Choroid plexus epithelial cell (primary cell): ENCODE results near the gene PLB1.

ENCODE experiments used
- DNase-seq: peaks from one replicate; pipeline ENCODE4 v3.0.0-alpha.2; 2010; ENCODE audit warnings: low read depth
- H3K4me3 ChIP-seq: 2 replicates; pipeline ENCODE4 v1.5.1; 2011; ENCODE audit warnings: low read depth, mild to moderate bottlenecking, control low read depth, low read length, moderate library complexity
- TF ChIP-seq, protein P1 (sequence below): conservative IDR thresholded peaks from 2 replicates; pipeline ENCODE4 v1.5.1; 2011; ENCODE audit warnings: low read depth, mild to moderate bottlenecking, control low read depth, inconsistent platforms, low read length, moderate library complexity

PLB1 gene

DNA sequence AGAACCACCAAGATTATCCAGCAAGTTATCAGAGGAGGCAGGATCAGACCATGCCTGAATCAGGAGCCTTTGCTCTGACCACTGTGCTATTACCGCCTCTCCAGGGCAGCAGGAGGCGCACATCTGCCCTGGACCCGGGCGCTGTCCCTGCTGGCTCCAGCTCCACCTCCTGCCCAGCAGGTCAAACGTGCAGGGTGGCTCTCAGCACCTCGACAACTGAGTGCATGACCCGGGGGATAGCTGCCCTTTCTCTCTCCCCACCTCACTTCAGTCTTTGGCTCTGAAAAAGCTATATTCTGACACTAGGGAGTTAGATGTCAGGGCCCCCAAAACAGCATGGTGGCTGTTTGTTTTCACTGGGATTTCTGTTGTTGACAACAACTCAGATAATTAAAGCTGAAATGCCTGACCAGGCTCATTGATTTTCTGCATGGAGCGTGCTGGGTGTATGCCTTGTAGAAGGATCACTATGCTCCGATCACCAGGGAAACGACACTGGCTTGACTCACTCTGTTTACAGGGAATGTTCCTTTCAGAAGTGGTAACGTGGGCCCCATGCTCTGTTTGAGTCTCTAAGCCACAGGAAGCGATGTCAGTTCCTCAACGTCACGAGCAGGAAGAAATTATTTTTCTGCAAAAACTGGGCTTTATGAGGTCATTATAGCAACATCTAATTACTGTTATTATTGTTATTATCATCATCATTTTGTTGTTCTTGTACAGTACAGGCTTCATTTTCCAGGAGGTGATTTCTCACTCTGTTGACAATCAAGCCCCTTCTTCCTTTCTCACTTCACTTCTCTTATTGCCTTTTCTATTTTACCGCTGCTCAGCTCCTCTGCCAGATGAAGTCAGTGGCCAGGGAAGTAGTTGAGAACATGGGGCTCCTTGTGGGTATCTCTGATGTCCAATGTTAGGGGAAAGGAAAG is 125.6 kb downstream of the PLB1 start:
- peak; percentile 99 for DNase-seq
- no peak overlapping the region for H3K4me3 ChIP-seq
- TF ChIP-seq, protein P1, sequence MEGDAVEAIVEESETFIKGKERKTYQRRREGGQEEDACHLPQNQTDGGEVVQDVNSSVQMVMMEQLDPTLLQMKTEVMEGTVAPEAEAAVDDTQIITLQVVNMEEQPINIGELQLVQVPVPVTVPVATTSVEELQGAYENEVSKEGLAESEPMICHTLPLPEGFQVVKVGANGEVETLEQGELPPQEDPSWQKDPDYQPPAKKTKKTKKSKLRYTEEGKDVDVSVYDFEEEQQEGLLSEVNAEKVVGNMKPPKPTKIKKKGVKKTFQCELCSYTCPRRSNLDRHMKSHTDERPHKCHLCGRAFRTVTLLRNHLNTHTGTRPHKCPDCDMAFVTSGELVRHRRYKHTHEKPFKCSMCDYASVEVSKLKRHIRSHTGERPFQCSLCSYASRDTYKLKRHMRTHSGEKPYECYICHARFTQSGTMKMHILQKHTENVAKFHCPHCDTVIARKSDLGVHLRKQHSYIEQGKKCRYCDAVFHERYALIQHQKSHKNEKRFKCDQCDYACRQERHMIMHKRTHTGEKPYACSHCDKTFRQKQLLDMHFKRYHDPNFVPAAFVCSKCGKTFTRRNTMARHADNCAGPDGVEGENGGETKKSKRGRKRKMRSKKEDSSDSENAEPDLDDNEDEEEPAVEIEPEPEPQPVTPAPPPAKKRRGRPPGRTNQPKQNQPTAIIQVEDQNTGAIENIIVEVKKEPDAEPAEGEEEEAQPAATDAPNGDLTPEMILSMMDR = peak; percentile 68

DNA sequence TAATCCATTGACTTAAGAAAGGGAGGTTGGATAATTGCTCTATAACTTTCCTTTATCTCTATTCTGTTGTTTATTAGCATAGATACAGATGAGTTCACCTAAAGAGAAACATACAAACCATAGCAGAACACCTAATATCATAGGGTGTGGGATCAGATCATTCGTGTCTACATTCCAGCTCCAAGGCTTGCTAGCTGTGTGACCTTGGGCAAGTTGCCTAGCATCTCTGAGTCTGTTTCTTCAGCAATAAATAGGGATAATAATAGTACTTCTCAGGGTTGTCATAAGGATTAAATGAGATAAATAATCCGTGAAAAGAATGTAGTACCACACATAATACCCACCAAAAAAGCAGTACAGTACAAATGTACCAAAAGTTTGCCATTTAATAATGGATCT is 126.2 kb downstream of the PLB1 start:
- DNase-seq = no peak
- TF ChIP-seq, protein P1 = no peak
- no peak overlapping the region for H3K4me3 ChIP-seq

DNA sequence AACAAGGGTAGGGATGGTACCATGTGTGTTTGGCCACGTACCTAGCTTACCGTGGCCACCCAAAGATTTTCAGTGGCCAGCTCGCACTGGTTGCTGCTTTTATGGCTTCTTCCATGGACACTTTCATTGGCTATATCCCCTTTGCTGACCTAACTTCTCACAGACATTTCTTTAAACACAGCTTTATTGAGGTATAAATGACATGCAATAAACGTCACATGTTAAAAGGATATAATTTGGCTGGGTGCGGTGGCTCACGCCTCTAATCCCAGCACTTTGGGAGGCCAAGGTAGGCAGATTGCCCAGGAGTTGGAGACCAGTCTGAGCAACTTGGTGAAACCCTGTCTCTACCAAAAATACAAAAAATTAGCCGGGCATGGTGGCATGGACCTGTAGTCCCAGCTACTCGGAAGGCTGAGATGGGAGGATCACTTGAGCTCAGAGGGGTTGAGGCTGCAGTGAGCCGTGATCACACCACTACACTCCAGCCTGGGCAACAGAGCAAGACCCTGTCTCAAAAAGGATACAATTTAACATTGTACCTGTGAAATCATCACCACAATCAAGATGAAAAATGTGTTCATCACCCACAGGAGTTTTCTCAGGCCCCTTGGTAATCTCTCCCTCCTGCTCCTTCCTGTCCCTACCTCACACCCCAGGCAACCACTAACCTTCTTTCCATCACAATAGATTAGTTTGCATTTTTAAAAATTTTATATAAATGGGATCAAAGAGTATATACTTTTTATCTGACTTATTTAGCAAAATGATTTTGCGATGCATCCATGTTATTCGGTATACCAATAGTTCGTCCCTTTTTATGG is 127.9 kb downstream of the PLB1 start:
- TF ChIP-seq, protein P1 = no peak

DNA sequence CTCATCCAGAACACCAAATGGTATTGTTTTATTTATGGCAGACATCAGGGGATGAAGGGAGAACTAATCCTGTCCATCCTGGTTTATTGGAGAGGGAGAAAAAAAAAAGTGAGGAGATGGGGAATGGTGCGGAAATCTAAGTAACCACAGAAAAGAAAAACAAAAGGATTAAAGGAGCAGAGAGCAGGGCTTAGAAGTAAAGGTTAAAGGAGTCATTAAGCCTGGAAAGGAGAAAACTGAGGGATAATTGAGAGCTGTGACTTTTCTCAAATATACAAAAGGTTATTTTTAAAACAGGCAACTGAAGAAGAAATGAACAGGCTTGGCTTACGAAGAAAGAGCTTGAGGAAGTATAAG is 128.6 kb downstream of the PLB1 start:
- no peak overlapping the region for H3K4me3 ChIP-seq
- no peak for DNase-seq
- TF ChIP-seq, protein P1 = no peak

More for the DNA sequence above, 127.9 kb downstream of the PLB1 start:
- no peak for DNase-seq
- no peak overlapping the region for H3K4me3 ChIP-seq

GRCh38 chr2:28624793-28625701 is 129.2 kb downstream of the PLB1 start:
- H3K4me3 ChIP-seq = no peak overlapping the region
- TF ChIP-seq, protein P1 = peak; percentile 14
- DNase-seq = peak; percentile 87

DNA sequence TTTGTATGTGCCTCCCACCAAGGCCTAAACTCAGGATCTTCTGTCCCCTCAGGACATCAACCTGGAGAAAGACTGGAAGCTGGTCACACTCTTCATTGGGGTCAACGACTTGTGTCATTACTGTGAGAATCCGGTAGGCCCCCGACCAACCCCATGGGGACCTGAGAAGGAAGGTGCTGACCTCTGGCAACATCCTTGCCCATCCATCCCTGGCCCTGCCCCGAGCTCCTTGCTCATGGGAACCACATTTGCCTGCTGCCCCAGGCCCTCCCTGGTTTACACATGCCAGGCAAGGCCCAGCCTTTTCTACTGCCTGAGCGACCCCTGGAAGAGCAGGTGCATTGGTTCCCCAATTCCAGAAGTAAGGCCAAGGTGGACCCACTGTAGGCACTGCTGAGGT is 130.5 kb downstream of the PLB1 start:
- no peak overlapping the region for H3K4me3 ChIP-seq
- TF ChIP-seq, protein P1 = no peak

More for the DNA sequence above, 130.5 kb downstream of the PLB1 start:
- DNase-seq = no peak
